Endothelial cell of umbilical vein (primary cell): ENCODE results near the gene ZHX3. TPM values are rescaled to one million over a fixed set of nuclear protein-coding genes. Genes with fewer than 3 reads are reported as not detected.
A peak's percentile ranks its signal among the peaks of the same experiment; 100 is the strongest.

Experiments used
- BruUV-seq: library from RNA; stranded (reverse); fragments of 400-500 nt; replicated peaks from 2 replicates; lab custom pipeline; 2021; lab: Mats Ljungman, UMichigan
- CTCF ChIA-PET: fragments of 300-600, 350-600 bp; sonication (Branson Sonifier 250); formaldehyde crosslinking; loops from one replicate; lab custom pipeline; 2021; ENCODE audit warnings: antibody characterized with exemption, inconsistent platforms; lab: Charles Lee
- POLR2A ChIA-PET: fragments of 300-600, 350-600 bp; sonication (Branson Sonifier 250); formaldehyde crosslinking; loops from one replicate; lab custom pipeline; 2021; ENCODE audit warnings: antibody characterized with exemption, inconsistent platforms; lab: Charles Lee
- DNase-seq: peaks from one replicate; pipeline ENCODE4 v3.0.0-alpha.2; 2011; ENCODE audit warnings: low read depth, low spot score
- FAIRE-seq: peaks from 2 replicates; lab custom pipeline; 2011; peaks lifted over from hg19 to GRCh38; lab: Jason Lieb, UNC
- H2AFZ ChIP-seq: 2 replicates; pipeline ENCODE4 v1.6.0; 2012; ENCODE audit warnings: low read depth, low read length, control low read depth, inconsistent platforms
- H3K27ac ChIP-seq: 2 replicates; pipeline ENCODE4 v1.5.1; 2011; ENCODE audit warnings: low read depth, mild to moderate bottlenecking, control low read depth, low read length, moderate library complexity; ENCODE audit not compliant: insufficient read depth
- H3K27me3 ChIP-seq, 2 experiments: 2 replicates each; pipeline versions ENCODE4 v1.6.0 to v1.6.1; 2011; ENCODE audit warnings: low read length in 2 of 2, mixed read lengths in 1 of 2; ENCODE audit not compliant: control insufficient read depth in 2 of 2, insufficient read depth in 2 of 2
- H3K36me3 ChIP-seq, 2 experiments: 2 replicates in 1 of 2; 3 replicates in 1 of 2; pipeline ENCODE4 v1.5.1; 2011; ENCODE audit warnings: low read length in 2 of 2, mild to moderate bottlenecking in 1 of 2, moderate library complexity in 1 of 2; ENCODE audit not compliant: control insufficient read depth in 2 of 2, insufficient read depth in 2 of 2; ENCODE audit errors: extremely low read depth in 1 of 2
- H3K4me1 ChIP-seq: 3 replicates; pipeline ENCODE4 v1.5.1; 2011; ENCODE audit warnings: mild to moderate bottlenecking, low read length; ENCODE audit not compliant: control insufficient read depth, insufficient read depth; ENCODE audit errors: extremely low read depth
- H3K4me2 ChIP-seq: 2 replicates; pipeline ENCODE4 v1.6.1; 2011; ENCODE audit warnings: low read length, control low read depth, mixed read lengths; ENCODE audit not compliant: insufficient read depth
- H3K4me3 ChIP-seq, 3 experiments: fragments of 200-600 bp in 1 of 3; sonication (generic), shearing (Covaris generic) in 1 of 3; replicated peaks in 1 of 3; 2 replicates each; pipeline ENCODE4 v1.5.1; 2011 to 2016; ENCODE audit warnings: control low read depth in 3 of 3, low read length in 3 of 3, mild to moderate bottlenecking in 2 of 3, inconsistent platforms in 1 of 3, low read depth in 1 of 3, moderate library complexity in 1 of 3; ENCODE audit not compliant: insufficient read depth in 1 of 3
- H3K79me2 ChIP-seq: 2 replicates; pipeline ENCODE4 v1.6.0; 2012; ENCODE audit warnings: low read length, inconsistent platforms; ENCODE audit not compliant: control insufficient read depth, insufficient read depth
- H3K9ac ChIP-seq: replicated peaks from 2 replicates; pipeline ENCODE3; 2011; ENCODE audit warnings: low read length, control low read depth; ENCODE audit not compliant: insufficient read depth; ENCODE audit errors: extremely low read depth
- H3K9me1 ChIP-seq: replicated peaks from 3 replicates; pipeline ENCODE4 v1.6.0; 2011; ENCODE audit warnings: mild to moderate bottlenecking, low read length; ENCODE audit not compliant: control insufficient read depth, insufficient read depth; ENCODE audit errors: extremely low read depth
- H3K9me3 ChIP-seq: replicated peaks from 2 replicates; pipeline ENCODE4 v1.5.1; 2012; ENCODE audit warnings: low read length, inconsistent platforms; ENCODE audit not compliant: control insufficient read depth, insufficient read depth
- H4K20me1 ChIP-seq: replicated peaks from 2 replicates; pipeline ENCODE3; 2011; ENCODE audit warnings: mild to moderate bottlenecking, low read length; ENCODE audit not compliant: control insufficient read depth, insufficient read depth; ENCODE audit errors: extremely low read depth
- EZH2 ChIP-seq: IDR thresholded peaks from 2 replicates; pipeline ENCODE4 v1.6.1; 2012; ENCODE audit warnings: borderline replicate concordance, low read depth, mild to moderate bottlenecking, moderate library complexity, low read length, inconsistent platforms; ENCODE audit not compliant: severe bottlenecking
- GATA2 ChIP-seq: IDR thresholded peaks from 2 replicates; pipeline ENCODE4 v1.7.0; 2011; ENCODE audit warnings: low read depth, mild to moderate bottlenecking, moderate library complexity, mixed read lengths, low read length; ENCODE audit not compliant: insufficient read length, insufficient read depth
- JUN ChIP-seq: IDR thresholded peaks from 2 replicates; pipeline ENCODE4 v1.6.1; 2011; ENCODE audit warnings: borderline replicate concordance, low read depth; ENCODE audit not compliant: insufficient read length, insufficient read depth
- MYC ChIP-seq: IDR thresholded peaks from one replicate; pipeline ENCODE4 v1.6.1; 2011; ENCODE audit warnings: mild to moderate bottlenecking, low read depth, low read length
- POLR2AphosphoS5 ChIP-seq: IDR thresholded peaks from 2 replicates; pipeline ENCODE4 v1.6.1; 2012; ENCODE audit warnings: low read depth, mild to moderate bottlenecking, control low read depth, low read length, moderate library complexity; ENCODE audit not compliant: insufficient read depth
- dilution Hi-C: fragments of 300-500 bp; cut with MboI; formaldehyde crosslinking; loops from one replicate; pipeline ENCODE4 v1.15.0; 2019; ENCODE audit warnings: low sequenced_read_pairs; ENCODE audit not compliant: extremely low pct_ligation_motif_present
- intact Hi-C: fragments of 100-400 bp; cut with micrococcal nuclease; formaldehyde crosslinking; loops from one replicate; pipeline ENCODE4 v1.10.0; 2022
- polyA plus RNA-seq, 4 experiments: library from polyadenylated mRNA; depleted of rRNA in 3 of 4; stranded (reverse) in 3 of 4; unstranded in 1 of 4; fragments of >200 nt; gene quantifications; 2 replicates each; pipeline versions ENCODE4 v1.2.1 to v1.2.3, GENCODE V29; 2011 to 2012; ENCODE audit warnings: missing spikeins in 1 of 4
- total RNA-seq: library from RNA; stranded (reverse); gene quantifications from 2 replicates; pipeline ENCODE4 v1.2.3, GENCODE V29; 2021

The ZHX3 gene
- total and polyA plus RNA-seq, 2 donors (not counting 3 experiments of a cell fraction or from before 2014, with no cell fraction given) = 7.4 to 17.8 TPM

DNA sequence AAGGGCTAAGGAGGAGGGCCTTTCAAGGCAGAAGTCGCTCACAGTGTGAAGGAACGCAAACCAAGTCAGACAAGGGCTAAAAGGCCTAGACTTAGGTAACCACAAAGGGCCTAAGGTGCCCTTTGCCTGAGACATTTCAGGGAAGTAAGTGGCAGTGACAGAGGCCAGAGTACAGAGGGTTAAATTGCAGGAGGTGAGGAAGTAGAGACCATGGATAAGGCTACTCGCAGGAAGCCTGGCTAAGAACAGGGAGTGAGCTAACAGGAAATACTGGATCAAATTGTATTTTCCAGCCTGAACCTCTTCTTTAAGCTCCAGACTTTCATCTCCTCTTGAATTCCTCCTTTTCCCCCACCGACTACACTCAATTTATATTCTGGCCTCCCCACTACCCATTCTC is 16.6 kb downstream of the ZHX3 start:
- CTCF ChIA-PET = no interaction called here
- no peaks in the 10 kb centered on the region for H4K20me1 ChIP-seq
- POLR2A ChIA-PET = no interaction called here
- H3K4me1 ChIP-seq = peaks cover 17% of the 10 kb centered on the region
- no peak overlapping the region for H3K4me3 ChIP-seq
- peak overlapping the region; percentile 28 for H3K4me2 ChIP-seq
- peak; percentile 23 for TF ChIP-seq GATA2
- TF ChIP-seq POLR2AphosphoS5 = no peak
- H3K27me3 ChIP-seq = no peaks in the 10 kb centered on the region
- H3K79me2 ChIP-seq = peaks cover 21% of the 10 kb centered on the region
- H3K36me3 ChIP-seq = no peaks in the 10 kb centered on the region
- peak overlapping the region; percentile 23 for H2AFZ ChIP-seq
- FAIRE-seq = peak; percentile 84
- no peaks in the 10 kb centered on the region for H3K9me3 ChIP-seq
- DNase-seq = peak; percentile 41
- dilution Hi-C loops = no loop called here
- no peak overlapping the region for H3K27ac ChIP-seq
- H3K9me1 ChIP-seq = no peaks in the 10 kb centered on the region
- BruUV-seq = no TSS peak
- intact Hi-C loops = loop anchor here (2.0 kb wide), 1 partner anchor 20 kb away; no protein-coding TSS in a partner anchor
- no peak overlapping the region for H3K9ac ChIP-seq

DNA sequence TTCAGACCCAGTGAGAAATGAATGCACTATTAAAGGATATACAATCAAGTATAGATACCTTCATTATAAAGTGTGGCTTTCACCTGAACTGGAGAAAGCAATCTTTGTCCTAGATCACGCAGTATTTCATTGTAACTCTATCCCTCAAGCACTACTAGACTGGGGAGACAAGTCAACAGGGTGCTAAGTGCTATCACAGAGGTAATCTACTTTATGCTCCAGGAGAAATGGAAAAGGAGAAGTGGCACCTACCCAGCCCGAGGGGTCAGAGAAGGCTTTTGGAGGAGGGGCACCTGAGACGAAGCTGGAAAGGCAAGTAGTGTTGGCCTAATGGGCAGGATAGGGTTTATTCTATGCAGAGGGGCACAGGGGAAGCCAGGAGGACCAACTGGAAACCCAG is 17.1 kb downstream of the ZHX3 start:
- Histone ChIP-seq H4K20me1 (no peaks in the 10 kb centered on the region), H3K36me3 (no peaks in the 10 kb centered on the region), H3K27me3 (no peaks in the 10 kb centered on the region), H3K9me1 (no peaks in the 10 kb centered on the region), H3K4me2 (no peak overlapping the region), H3K9ac (no peak overlapping the region), H3K4me1 (peaks cover 17% of the 10 kb centered on the region), H3K79me2 (peaks cover 21% of the 10 kb centered on the region), H3K27ac (no peak overlapping the region), H2AFZ (no peak overlapping the region), H3K9me3 (no peaks in the 10 kb centered on the region), H3K4me3 (no peak overlapping the region)
- DNase-seq (no peak), FAIRE-seq (no peak)
- intact Hi-C loops = loop anchor here (2.0 kb wide), 1 partner anchor 20 kb away; no protein-coding TSS in a partner anchor
- TF ChIP-seq MYC (no peak), EZH2 (no peak), JUN (no peak)
- POLR2A ChIA-PET = interaction anchor here (0.7 kb wide), 1 partner anchor 26 kb away, joined by 5 read pairs; no protein-coding TSS in a partner anchor
- CTCF ChIA-PET = no interaction called here
- dilution Hi-C loops = no loop called here
- BruUV-seq = no TSS peak
